NCI-H510A (cell line): ENCODE results near the gene UFC1.

Experiments used
- DNase-seq: peaks from one replicate; lab custom pipeline; 2025; lab: John Stamatoyannopoulos, UW

The UFC1 gene

GRCh38 chr1:161133220-161133740, 20.5 kb upstream of the UFC1 start:
- no peak for DNase-seq

- DNase-seq, result no peak
Measured at GRCh38 chr1:161137881-161138280, 15.9 kb upstream of the UFC1 start.

- no peak for DNase-seq
Measured at GRCh38 chr1:161138431-161138830, 15.3 kb upstream of the UFC1 start.

DNA sequence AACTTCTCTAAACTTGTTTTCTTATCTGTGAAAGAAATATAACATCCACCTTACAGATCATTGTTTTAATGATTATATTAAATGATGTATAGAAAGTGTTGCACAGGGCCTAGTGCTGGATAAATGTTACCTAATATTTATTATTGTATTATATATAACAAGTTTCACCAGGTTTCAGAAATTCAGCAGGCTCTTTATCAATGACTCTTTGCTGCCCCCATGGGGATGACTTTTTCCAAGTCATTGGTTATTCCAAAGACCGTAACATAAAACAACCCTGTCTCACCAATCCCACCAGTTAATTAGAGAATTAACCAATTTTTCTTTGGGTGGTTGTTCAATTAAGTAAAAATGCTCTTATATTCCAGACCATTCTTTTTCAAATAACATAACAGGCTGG, 14.0 kb upstream of the UFC1 start:
- DNase-seq, result no peak

DNA sequence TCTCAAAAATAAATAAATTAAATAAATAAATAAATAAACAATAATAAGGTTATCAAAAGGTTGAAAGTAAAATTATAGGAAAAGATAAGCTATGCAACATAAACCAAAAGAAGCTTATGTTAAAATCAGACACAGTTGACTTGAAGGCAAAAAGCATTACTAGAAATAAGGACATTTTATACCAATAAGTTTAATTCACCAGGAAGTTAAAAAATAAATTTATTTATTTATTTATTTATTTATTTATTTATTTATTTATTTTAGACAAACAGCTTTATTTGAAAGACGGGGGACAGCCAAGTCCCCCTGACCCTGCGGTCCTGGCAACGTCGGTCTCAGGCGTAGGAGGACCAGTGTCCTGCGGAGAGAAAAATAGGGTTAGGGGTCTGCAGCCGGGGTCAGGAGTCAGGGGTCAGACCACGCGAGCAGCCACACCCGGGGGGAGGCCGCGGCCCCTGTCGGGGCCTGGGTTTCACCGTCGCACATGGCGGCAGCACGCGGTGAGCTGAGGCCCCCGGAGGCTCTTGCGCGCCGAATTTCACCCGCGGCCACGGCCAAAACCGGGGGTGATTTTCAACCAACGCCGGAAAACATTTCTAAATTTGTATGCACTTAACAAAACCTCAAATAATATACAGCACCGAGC, 12.9 kb upstream of the UFC1 start:
- DNase-seq, result no peak

DNA sequence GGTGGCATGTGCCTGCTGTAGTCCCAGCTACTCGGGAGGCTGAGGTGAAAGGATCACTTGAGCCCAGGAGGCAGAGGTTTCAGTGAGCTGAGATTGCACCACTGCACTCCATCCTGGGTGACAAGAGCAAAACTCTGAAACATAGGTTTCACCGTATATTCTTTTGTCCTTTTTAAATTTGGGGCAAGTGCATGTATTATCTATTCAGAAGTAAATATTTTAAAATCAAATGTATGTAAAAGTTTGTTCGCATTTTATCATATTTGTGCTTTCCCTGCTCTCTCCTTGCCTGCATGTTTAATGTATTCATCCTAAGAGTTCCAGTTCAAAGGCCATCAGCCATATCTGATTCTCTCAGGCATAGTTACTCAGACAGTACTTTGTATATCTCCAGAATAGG, 7.9 kb upstream of the UFC1 start:
- DNase-seq, result no peak

GRCh38 chr1:161153176-161153575, 602 bp upstream of the UFC1 start:
- no peak for DNase-seq

- no peak for DNase-seq
Measured at GRCh38 chr1:161157867-161158266, 4.1 kb downstream of the UFC1 start.

- DNase-seq, result no peak
Measured at GRCh38 chr1:161158316-161159010, 4.7 kb downstream of the UFC1 start.

- peak; percentile 77 for DNase-seq
Measured at GRCh38 chr1:161159087-161159912, 5.5 kb downstream of the UFC1 start, which contains the start of gene USP21. TSS of gene USP21 (plus strand) at chr1:161159500. CDS start at chr1:161160641, 1,141 bp downstream.

DNA sequence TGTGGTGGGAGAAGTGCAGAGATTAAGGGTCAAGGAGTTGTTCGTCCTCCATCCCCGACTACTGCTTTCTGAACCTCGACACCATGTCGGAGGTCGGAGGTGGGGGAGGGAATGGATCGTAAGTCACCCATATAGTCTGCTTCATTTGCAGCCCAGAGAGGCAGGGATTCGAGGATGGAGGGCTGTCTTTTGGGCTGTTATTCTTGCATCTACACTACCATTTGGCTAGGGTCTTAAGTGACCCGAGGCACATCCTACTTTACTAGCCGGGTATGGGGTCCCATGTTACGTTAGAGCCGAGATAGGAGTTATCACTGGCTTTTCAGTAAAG, 6.1 kb downstream of the UFC1 start:
- no peak for DNase-seq

- DNase-seq, result no peak
Measured at GRCh38 chr1:161160671-161161145, 6.9 kb downstream of the UFC1 start.

- no peak for DNase-seq
Measured at GRCh38 chr1:161161652-161162051, 7.9 kb downstream of the UFC1 start.

DNA sequence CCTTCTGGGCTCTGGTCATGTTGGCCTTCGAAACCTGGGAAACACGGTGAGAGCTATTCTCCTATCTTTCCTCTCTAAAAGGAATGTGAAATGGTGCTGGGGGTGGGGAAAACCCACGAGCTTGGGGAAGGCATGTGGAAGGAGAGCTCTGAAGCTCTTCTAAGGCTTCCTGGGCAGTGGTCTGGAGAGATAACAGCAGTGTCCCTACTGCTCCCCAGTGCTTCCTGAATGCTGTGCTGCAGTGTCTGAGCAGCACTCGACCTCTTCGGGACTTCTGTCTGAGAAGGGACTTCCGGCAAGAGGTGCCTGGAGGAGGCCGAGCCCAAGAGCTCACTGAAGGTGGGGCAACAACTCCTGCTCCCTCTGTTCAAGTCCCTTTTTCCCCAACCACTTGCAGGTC, 8.3 kb downstream of the UFC1 start:
- DNase-seq, result no peak

GRCh38 chr1:161162806-161163205, 9.0 kb downstream of the UFC1 start:
- DNase-seq, result no peak

GRCh38 chr1:161163793-161164192, 10.0 kb downstream of the UFC1 start:
- DNase-seq, result no peak

GRCh38 chr1:161164901-161165610, 11.3 kb downstream of the UFC1 start:
- DNase-seq, result no peak

DNA sequence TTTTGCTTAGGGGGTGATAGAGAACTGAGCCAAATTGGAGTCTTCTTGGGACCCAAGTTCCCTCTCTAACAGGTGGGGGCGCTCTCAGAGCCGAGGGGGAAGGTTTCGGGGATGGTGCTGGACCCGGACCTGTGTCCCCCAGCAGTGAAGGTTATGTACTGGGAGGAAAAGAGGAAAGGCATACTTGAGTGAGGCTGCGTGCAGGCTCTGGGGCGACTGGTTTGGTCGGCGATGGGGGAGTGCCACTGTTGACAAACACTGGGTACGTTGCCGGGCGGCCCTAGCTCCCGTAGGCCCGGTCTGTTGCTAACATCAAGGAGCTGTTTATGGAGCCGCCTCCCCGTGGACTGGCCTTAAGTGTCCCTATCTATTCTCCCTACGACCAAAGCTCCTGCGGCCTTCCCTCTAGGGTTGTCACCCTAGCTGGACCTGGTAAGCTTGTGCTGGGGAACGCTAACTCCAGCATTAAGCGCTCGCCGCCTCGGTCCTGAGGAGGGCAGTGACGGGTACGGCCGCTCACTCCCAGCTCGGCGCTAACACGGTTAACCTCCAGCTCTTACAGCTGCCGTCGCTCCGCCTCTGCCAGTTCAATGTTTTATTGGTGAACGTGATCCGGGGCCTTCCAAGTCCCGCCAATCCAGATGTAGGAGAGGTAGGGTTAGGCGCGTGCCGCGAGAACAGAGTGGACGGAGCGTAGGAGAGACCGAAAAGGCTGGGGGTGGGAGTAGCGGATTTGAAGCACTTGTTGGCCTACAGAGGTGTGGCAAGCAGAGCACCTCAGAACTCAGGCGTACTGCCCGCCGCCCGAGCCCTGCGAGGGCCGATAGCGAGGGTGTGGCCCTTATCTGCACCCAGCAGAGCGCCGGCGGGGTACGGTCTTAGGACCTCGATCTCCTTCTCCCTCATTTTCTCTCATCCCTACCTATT, 12.2 kb downstream of the UFC1 start, which contains the start of gene PPOX:
Gene PPOX (plus strand): TSS at position 685 of the 927 bp plus-strand sequence. CDS start 422 bp downstream, outside the sequence.
- DNase-seq, result peak; percentile 97

DNA sequence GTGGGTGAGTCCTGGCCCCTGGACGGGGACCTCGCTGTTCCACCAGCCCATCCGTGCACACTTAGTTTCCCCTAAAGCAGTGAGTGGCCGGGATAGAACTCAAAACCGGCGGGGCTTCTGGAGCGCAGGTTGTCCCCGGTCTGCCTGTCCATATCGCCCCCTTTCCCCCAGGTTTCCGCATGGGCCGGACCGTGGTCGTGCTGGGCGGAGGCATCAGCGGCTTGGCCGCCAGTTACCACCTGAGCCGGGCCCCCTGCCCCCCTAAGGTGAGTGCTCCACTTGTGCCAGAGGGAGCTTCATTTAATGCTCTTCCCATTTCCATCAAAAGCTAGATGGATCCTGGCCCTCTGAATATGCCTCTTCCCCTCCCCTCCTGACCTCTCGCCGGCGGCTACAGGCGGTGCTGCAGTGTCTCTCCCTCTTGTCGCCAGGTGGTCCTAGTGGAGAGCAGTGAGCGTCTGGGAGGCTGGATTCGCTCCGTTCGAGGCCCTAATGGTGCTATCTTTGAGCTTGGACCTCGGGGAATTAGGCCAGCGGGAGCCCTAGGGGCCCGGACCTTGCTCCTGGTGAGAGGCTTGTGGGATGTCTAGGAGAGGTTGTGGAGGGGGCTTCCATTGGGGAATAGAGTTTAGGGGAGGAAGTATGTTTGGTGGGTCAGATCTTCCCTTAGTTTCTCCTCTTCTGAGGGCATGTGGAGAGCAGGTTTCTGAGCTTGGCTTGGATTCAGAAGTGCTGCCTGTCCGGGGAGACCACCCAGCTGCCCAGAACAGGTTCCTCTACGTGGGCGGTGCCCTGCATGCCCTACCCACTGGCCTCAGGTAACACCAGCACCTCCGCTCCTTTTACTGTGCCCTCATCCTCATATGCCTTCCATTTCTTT, 13.1 kb downstream of the UFC1 start:
- no peak for DNase-seq

DNA sequence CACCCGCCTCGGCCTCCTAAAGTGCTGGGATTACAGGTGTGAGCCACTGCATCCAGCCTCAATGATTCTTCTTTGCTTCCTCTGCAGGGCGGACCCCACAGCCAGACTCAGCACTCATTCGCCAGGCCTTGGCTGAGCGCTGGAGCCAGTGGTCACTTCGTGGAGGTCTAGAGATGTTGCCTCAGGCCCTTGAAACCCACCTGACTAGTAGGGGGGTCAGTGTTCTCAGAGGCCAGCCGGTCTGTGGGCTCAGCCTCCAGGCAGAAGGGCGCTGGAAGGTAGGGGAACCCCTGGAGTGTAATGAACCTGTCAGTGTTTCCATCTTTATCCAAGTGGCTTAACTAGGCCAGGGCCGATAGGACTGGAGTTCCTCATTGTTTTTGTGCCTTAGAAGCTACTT, 15.1 kb downstream of the UFC1 start:
- no peak for DNase-seq
